Activated naive CD4-positive, alpha-beta T cell treated with anti-CD3 and anti-CD28 coated beads, Interleukin-2, amount 50 U/mL, for 16 hours (primary cell): ENCODE results near the gene CRYGD.
"Not testable (repeated sequence)": the region's sequence is repeated elsewhere in the genome, so short reads cannot be mapped to it uniquely, and the experiment has no call there.

Experiments
- DNase-seq: peaks from one replicate; pipeline ENCODE4 v3.0.0-alpha.2; 2020

Gene CRYGD

DNA sequence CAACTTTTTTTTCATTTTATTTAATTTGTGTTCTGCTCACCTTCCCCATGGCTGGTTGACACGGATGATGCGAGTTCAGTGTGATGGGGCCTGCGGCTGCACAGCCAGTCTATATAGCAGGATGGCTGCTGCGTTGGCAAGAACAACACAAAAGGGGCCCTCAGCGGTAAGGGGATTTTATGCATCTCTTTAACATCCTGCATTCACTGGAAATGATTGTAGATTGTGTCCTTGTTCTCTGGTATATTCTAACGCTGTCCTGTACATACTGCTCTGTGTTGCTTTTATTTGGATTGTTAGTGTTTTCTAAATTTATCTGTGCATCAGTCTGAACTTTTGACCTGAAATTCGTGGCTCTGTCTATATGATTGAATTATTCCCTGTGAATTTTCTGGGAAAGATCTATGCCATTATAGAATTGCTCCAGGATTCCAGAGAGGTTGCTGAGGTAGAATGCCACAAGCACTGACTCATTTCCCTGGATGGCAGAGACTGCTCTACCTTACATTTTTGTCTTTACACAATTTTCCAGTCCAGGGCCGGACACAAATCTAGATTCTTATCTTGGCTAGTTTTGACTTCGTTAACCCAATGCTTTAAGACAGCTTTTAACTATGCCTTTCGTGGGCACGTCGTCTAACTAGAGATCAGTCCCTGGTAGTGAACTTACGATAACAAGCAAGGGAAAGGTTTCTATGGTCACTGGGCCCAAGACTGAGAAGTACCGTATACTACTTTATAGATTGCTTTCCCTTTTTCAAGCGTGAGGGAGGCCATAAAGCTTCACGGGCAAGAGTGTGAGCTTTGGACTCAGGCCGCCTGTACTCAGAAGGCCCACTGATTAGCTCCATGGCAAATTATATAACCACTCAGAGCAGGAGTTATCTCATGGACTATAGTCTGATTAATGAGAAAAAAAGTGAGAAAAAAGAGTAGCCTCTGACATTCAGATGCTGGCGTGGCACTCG lies 5.7 kb upstream of the CRYGD start, which contains the start of gene CRYGC:
CRYGC (minus strand) TSS at position 85 of the 968 bp plus-strand sequence; CDS start at position 49, 36 bp downstream.
- no peak for DNase-seq

- no peak for DNase-seq
Measured at GRCh38 chr2:208128136-208128535, 3.8 kb upstream of the CRYGD start.

GRCh38 chr2:208127090-208127489 lies 2.8 kb upstream of the CRYGD start:
- no peak for DNase-seq

DNA sequence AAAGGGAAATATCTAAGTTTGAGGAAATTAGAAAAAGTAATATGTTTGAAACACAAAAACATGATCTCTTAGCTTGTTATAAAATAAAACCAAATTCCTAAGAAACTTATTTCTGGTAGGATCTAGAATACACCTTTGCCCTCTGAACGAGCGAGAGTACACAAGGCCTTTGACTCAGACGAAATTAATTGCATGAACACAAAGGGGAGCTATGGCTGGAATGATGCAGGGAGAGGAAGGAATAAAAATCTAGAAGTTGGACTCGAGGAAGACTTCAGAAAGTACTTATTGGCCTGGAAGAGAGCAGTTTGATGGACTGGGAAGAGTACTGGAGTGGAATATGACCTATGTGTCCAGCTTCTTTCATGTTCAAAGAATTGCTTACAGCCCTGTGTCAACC lies 927 bp upstream of the CRYGD start:
- no peak for DNase-seq

DNA sequence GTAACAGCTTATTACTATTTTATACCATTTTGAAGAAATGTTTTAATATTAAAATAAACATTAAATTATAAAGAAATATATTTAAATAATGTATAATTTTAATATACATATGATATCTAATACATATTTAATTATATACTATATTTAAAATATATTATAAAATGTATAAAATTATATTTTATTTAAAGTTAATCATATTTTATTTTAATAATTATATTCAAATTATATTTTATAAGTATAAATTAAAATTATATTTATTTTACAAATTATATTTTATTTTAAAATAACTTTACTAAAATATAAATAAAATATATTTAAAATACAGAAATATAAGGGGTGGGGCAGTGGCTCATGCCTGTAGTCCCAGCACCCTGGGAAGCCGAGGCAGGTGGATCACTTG lies 2.1 kb downstream of the CRYGD start:
- DNase-seq: no peak

- no peak for DNase-seq
Measured at GRCh38 chr2:208118918-208119317, 5.4 kb downstream of the CRYGD start.

DNA sequence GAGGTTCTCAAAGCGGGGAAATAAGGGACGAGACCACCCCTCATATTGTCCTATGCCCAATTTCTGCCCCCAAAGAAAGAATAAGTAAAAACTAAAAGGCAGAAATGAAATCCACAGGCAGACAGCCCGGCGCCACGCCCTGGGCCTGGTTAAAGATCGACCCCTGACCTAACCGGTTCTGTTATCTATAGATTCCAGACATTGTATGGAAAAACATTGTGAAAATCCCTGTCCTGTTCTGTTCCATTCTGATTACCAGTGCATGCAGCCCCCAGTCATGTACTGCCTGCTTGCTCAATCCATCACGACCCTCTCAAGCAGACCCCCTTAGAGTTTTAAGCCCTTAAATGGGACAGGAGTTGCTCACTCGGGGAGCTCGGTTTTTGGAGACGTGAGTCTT lies 6.9 kb downstream of the CRYGD start:
- DNase-seq: not testable (repeated sequence)

- DNase-seq: no peak
Measured at GRCh38 chr2:208112969-208113368, 11.4 kb downstream of the CRYGD start.

GRCh38 chr2:208112273-208112745 lies 12.0 kb downstream of the CRYGD start:
- DNase-seq: not testable (repeated sequence)

DNA sequence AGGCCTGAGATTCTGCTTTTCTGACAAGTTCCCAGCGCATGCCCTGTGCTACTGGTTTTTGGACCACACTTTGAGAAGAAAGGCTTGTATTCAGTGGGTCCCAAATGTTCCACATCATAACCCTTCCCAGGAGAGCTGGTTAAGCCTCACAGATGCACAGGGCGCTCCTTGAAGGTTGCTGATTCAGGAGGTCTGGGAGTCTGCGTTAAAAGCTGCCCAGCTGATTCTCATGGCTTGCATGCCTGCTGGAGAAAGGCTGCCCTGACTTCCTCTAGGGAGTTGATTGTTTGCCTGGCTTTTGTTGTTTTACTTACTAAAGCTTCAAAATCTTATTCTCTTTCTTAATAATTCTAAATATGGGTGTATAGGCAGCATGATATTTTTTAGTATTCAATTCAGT lies 20.7 kb downstream of the CRYGD start:
- no peak for DNase-seq

GRCh38 chr2:208101716-208102631 lies 22.4 kb downstream of the CRYGD start:
- no peak for DNase-seq

- DNase-seq: no peak
Measured at GRCh38 chr2:208099682-208100470, 24.4 kb downstream of the CRYGD start.

- DNase-seq: not testable (repeated sequence)
Measured at GRCh38 chr2:208098701-208099100, 25.6 kb downstream of the CRYGD start.

- DNase-seq: no peak
Measured at GRCh38 chr2:208098267-208098666, 26.1 kb downstream of the CRYGD start.

GRCh38 chr2:208097801-208098200 lies 26.5 kb downstream of the CRYGD start:
- no peak for DNase-seq

DNA sequence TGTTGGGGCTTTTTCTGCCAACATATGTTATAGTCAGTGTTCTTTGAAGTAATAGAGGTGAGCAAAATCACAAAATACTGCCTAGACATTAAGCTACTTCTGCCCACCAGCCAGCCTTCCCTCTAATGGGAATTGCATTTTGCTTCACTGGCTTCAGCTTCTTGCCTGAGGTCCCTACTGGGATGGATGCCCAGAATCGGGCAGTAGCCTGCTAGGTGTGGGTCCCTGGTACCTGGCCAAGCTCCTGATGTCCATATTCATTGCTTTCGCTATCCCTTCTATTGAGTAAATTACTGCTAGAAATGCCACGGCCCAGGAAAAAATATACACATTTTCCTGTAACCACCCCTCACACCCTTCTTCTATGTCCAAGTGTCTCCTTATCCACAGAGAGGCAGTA lies 27.0 kb downstream of the CRYGD start:
- no peak for DNase-seq

DNA sequence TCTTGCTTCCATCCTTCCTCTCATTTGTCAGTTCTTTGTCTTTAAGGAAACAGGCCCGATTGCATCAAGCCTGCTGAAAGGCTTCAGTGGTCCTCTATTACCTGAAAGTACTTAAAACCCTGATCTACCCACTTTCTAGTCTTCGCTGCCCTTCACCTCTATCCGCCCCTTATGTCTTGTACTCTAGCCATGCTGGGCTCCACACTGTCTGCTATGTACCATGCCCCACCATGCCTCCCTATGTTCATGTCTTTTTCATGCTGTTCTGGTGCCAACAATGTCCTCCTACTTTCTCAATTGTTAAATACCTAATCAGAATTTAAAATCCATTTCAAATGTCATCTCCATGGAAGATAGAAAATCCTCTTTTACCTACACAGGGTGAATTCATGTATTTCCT lies 28.2 kb downstream of the CRYGD start:
- no peak for DNase-seq

- DNase-seq: no peak
Measured at GRCh38 chr2:208093128-208093527, 31.2 kb downstream of the CRYGD start.

- DNase-seq: no peak
Measured at GRCh38 chr2:208092093-208092832, 32.1 kb downstream of the CRYGD start.

GRCh38 chr2:208090420-208090819 lies 33.9 kb downstream of the CRYGD start:
- no peak for DNase-seq

GRCh38 chr2:208086029-208086428 lies 38.3 kb downstream of the CRYGD start:
- no peak for DNase-seq

- no peak for DNase-seq
Measured at GRCh38 chr2:208083807-208084206, 40.5 kb downstream of the CRYGD start.
